ELF-1 (cell line): ENCODE measurements around the gene RAB40B.

Source experiments
- DNase-seq: peaks from one replicate; pipeline ENCODE4 v3.0.0-alpha.2; 2016; ENCODE audit warnings: low read depth, low spot score

RAB40B gene

GRCh38 chr17:82716203-82717010, 17.9 kb upstream of the RAB40B start, which contains the start of gene FN3KRP:
TSS of gene FN3KRP (plus strand) at chr17:82716706. CDS start at chr17:82716756, 50 bp downstream.
- peak; percentile 67 for DNase-seq

DNA sequence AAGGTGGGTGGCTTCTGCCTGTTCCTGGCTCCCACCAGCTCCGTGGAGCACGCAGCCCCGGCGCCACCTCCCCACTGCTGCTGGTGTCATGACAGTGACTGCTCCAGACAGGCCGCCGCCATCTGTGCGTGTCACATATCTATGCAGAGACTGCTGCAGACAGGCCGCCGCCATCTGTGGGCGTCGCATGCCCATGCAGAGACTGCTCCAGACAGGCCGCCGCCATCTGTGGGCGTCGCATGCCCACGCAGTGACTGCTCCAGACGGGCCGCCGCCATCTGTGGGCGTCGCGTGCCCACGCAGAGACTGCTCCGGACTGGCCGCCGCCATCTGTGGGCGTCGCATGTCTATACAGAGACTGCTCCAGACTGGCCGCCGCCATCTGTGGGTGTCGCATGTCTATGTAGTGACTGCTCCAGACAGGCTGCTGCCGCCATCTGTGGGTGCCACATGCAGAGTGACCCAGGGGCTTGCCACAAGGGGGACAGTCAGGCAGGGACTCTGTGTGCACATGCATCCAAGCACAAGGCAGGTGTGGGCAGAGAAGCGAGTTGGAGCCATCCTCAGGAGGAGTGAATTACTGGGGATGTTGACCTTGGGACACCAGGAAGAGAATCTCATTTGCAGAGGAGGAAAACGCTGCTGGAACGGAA, 14.7 kb upstream of the RAB40B start:
- no peak for DNase-seq

DNA sequence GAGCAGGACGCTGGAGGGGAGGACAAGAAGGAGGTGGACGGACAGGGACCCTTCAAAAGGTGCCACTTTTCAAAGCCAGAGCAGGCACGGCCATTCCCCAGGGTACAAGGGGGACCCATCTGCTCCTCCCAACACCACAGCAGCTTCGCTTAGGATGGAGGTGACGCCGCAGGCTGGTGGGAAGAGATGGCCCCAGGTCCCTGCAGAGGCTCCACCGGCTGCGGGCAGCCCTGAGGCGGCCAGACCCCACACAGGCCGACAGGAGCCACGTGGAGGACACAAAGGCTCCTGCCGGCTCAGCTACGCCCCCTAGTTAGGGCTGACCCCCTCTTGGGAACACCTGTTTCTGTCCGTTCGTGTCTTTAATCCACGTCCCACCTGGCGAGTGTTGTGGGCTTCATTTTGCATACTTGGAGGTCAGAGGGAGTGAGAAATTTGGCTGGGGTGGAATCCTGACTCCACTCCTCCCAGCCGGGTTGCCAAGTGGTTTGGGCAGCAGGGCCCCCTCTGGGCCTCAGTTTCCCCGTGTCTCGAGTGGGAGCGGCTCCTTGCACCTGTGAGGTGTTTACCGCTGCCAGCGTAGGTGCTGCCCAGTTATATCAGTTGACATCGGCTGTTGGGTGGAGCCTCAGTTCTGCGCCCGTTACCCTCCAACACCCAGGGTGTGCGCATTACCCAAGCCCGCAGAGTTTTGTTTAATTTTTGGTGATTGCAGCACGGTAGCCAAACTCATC, 12.2 kb upstream of the RAB40B start:
- DNase-seq = no peak

- DNase-seq = no peak
Observed at GRCh38 chr17:82709676-82710498, 11.4 kb upstream of the RAB40B start.

DNA sequence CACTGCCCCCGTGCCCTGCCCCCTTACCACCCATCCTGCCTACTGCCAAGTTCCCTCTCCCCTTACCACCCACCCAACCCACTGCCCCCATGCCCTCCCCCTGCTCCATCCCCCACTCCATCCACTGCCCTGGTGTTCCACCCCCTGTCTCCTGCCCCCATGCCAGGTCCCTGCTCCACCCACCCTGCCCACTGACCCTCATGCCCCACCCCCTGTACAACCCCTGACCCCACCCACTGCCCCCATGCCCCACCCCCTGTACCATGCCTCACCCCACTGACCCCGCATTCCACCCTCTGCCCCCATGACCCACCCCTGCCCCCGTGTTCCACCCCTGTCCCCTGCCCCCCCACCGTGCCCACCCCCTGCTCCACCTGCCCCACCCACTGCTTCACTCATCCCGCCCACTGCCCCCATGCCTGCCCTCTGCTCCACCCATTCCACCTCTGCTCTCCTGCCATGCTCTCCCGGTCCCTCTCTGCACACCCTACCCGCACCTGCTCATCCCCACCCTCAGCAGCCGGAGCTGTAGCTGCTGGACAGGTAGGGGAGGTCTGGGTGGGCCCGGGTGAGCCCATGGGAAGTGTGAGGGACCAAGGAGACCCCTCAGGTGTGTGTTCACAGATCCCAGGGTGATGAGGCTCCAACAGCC, 10.7 kb upstream of the RAB40B start:
- DNase-seq = no peak

- DNase-seq = no peak
Observed at GRCh38 chr17:82705756-82706155, 7.3 kb upstream of the RAB40B start.

GRCh38 chr17:82704886-82705285, 6.4 kb upstream of the RAB40B start:
- no peak for DNase-seq

DNA sequence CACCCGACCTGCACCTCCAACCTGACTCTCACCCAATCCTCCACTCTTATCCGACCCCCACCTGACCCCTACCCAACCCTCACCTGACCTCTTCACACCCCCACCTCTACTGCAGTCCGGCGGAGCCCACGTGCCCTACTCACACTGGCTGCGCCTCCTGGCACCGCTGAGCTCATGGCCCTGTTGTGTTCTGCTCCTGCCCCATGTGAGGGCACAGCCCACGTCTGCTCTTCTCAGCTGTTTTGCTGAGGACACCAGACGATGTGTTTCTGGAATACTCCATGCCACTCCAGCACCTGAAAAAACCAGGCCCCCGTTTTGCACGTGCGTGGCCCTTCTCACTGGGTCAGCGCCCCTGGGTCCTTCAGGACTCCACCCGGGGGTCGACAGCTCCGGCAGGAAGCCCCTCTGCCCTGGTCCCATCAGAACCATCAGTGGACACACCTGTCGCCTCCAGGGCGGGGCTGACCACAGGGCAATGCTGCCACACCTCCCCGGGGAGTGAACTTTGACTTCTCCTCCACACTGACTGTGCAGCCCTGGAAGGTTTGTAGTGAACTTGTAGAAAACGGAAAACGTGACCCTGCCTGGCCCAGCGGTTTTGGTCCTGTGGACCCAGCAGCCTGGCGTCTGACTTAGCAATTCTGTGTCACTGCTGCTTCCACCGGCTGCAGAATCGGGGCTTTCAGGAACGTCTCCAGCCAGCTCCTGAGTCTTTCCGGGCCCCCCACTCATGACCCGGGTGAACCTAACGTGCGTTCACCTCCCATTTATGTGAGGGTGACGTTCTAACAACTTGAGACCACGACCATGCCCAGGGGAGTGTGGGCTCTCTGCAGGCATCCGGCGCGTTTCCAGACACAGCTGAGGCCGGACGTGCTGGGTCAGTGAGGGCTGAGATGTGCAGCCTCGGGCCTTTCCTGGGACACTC, 5.7 kb upstream of the RAB40B start:
- DNase-seq = no peak

- DNase-seq = no peak
Observed at GRCh38 chr17:82703036-82703745, 4.7 kb upstream of the RAB40B start.

- DNase-seq = no peak
Observed at GRCh38 chr17:82702231-82702927, 3.9 kb upstream of the RAB40B start.

DNA sequence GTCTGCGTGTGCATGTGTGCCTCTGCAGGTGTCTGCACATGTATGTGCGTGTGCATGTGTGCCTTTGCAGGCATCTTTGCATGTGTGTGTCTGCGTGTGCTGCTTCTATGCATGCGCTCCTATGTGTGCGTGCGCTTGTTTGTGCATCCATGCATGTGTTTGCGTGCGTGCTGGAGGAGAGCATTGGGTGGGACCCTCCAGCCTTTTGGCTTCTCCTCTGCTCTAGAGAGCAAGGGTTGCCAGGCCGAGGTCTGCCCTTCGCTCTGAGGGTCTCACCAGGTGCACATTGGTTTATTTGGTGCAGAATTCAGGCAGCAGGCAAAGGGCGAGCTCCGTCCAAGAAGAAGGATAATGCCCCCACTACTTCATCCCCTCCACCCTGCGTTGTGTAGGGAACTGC, 1.1 kb upstream of the RAB40B start:
- no peak for DNase-seq

DNA sequence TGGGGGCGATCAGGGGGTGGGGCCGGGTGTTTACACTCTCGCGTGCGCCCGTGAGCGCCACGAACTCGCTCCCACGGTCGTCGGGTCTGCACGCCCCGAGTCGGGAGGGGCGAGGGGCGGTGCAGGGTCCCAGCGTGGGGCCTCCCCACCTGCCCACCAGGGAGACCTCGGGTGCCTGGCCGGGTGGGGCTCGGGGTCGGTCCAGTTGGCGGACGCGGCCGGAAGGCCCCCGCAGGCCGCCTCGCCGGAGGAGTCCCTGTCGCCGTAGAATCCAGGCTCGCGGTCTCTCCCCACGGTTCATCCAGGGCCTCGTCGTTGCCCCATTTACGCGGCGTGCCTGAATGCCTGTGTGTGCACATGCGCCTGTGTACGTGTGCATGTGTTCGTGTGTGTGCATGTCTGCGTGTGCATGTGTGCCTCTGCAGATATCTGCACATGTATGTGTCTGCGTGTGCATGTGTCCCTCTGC, 510 bp upstream of the RAB40B start:
- DNase-seq = peak; percentile 39

- DNase-seq = no peak
Observed at GRCh38 chr17:82697808-82698064, 762 bp downstream of the RAB40B start.

DNA sequence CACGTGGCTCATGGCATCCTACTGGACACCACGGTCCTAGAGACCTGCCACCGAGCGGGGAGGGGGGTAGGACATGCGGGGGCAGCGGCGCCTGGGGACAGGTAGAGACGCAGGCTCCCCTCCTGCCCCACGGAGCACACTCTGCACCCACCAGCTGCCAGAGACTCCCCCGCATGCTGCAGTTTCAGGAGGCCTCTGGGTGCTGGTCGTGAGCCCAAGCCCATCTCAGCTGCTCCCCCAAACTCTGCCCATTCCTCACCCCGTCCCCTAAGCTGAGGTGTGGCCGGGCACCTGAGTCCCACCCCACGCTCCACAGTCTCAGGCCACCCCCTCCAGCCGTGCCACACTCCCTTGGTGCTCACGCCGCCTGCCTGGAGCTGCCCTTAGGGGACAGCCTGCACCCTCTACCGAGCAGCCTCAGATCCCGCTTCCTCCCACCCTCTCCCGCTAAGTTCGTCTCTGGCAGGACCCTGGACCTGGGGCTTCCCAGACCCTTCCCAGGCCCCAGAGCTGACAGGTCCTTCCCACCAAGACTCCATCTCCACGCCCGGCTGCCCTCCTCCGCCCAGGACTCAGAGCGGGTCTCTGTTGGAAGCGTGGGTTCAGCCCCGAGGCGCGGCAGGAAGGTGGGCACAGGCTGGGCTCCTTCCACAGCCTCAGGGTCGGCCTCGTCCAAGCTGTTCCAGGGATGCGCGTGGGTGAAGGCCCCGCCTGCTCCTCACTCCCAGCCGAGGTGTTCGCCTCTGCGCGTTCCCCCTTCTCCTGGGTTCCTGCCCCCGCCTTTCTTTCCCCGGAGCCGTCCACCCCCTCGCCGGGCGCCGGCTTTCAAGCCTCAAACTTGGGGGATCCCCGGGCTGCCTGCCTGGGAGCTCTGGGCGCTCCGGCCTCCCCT, 1.3 kb downstream of the RAB40B start:
- DNase-seq = no peak

GRCh38 chr17:82696259-82696658, 2.2 kb downstream of the RAB40B start:
- DNase-seq = no peak

DNA sequence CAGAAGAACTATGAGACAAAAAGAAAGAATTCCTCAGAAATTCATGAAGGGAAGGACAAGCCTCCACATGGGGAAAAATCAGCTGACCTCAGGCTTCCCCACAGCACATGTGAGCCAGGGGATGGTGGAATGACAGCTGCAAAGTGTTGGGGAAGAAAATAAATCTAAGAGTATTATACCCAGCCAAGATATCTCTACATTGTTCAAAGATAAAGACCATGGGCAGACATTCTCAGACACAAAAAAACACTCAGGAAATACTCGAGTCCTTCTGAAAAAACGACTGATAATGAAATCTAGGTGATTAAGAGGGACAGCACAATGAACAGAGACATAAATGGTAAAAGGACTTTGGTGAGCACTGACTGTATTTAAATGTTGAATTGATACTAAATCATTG, 3.9 kb downstream of the RAB40B start:
- DNase-seq = no peak

DNA sequence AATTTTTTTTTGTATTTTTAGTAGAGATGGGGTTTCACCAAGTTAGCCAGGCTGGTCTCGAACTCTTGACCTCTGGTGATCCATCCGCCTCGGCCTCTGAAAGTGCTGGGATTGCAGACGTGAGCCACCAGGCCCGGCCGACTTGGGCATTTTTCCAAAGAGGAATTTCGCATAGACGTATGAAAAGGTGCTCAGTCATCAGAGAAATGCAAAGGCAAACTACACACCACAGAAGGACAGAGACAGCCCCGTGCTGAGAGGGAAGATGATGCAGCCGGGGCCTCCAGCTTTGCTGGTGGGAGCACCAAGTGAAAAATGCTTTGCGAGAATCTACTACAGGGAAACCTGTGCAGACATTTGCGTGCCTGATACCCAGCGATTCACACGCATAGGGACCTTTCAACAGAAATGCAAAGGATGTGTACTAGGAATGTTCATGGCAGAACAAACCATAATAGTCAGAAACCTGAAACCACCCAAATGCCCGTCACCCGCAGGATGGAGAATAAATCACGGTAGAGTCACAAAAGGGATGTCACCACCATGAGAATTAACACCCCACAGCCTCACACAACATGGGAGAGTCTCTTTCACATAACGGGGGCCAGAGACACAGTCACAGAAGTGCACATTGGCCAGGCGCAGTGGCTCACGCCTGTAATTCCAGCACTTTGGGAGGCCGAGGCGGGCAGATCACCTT, 5.2 kb downstream of the RAB40B start:
- DNase-seq = no peak
